GM12873 (cell line): Measurements from ENCODE around the gene SIRT7.

Experiments
- TF ChIP-seq, protein P1 (sequence below): IDR thresholded peaks from 2 replicates; pipeline ENCODE4 v1.5.1; 2012; ENCODE audit warnings: low read depth, mild to moderate bottlenecking, moderate library complexity, low read length, control low read depth; ENCODE audit not compliant: insufficient read depth; ENCODE audit errors: missing control alignments

Gene SIRT7

DNA sequence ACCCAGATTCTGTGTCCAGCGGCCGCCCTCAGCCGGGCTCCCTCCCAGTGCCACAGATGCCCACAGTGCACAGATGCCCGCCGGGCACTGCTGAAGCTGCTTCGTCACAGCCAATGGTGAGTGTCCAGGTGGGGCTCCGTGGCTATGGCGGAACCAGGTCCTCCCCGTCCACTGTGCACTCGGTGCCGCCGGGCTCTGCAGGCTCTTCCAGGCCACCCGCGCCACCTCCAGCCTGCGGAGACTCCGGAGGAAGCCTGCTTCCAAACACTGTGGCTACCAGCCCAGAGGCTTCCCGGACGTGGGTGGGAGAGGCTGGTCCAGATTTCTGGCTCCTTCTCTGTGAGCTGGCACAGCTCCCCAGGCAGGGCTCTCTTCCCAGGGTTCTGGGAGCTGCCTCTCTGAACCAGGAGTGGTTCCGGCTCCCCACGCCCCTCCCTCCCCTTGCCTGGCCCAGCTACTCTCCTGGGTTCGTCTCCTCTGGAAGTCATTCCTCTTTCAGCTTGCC, 22.0 kb upstream of the SIRT7 start:
- TF ChIP-seq, protein P1, sequence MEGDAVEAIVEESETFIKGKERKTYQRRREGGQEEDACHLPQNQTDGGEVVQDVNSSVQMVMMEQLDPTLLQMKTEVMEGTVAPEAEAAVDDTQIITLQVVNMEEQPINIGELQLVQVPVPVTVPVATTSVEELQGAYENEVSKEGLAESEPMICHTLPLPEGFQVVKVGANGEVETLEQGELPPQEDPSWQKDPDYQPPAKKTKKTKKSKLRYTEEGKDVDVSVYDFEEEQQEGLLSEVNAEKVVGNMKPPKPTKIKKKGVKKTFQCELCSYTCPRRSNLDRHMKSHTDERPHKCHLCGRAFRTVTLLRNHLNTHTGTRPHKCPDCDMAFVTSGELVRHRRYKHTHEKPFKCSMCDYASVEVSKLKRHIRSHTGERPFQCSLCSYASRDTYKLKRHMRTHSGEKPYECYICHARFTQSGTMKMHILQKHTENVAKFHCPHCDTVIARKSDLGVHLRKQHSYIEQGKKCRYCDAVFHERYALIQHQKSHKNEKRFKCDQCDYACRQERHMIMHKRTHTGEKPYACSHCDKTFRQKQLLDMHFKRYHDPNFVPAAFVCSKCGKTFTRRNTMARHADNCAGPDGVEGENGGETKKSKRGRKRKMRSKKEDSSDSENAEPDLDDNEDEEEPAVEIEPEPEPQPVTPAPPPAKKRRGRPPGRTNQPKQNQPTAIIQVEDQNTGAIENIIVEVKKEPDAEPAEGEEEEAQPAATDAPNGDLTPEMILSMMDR: no peak

DNA sequence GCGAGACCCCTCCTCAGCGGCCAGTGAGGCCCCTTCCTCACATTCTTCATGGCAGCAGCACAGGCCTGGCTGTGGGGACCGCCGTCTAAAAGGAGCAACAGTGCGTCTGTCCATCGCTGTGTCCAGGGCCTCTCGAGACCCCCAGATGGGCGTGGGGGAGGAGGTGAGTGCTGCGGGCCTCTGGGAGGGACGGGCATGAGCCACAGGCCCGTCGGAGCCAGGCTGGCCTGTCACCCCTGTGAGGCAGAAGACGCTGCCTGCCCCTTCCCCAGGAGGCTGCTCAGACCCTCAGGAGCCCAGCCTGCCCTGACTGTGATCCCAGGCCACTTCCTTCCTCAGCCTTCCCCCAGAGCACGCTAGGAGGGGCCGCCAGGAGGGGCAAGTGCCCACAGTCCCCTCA, 21.2 kb upstream of the SIRT7 start:
- TF ChIP-seq, protein P1: no peak

DNA sequence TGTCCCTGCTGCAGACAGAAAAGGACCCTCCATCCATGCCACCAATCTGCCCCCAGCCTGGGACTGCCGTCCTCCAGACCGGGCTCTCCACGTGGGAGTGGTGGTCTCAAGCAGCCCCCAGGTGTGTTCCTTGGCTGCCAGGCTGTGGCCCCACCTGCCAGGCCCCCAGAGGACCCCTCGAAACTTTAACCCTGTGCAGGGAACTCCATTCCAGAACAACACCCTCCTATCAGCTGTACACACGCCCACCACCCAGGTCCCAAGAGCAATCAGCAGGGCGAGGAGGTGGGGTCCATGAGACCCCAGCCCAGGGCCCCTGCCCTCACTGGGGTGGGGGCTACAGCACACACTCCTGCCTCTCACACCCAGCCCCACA, 17.7 kb upstream of the SIRT7 start:
- TF ChIP-seq, protein P1: no peak

DNA sequence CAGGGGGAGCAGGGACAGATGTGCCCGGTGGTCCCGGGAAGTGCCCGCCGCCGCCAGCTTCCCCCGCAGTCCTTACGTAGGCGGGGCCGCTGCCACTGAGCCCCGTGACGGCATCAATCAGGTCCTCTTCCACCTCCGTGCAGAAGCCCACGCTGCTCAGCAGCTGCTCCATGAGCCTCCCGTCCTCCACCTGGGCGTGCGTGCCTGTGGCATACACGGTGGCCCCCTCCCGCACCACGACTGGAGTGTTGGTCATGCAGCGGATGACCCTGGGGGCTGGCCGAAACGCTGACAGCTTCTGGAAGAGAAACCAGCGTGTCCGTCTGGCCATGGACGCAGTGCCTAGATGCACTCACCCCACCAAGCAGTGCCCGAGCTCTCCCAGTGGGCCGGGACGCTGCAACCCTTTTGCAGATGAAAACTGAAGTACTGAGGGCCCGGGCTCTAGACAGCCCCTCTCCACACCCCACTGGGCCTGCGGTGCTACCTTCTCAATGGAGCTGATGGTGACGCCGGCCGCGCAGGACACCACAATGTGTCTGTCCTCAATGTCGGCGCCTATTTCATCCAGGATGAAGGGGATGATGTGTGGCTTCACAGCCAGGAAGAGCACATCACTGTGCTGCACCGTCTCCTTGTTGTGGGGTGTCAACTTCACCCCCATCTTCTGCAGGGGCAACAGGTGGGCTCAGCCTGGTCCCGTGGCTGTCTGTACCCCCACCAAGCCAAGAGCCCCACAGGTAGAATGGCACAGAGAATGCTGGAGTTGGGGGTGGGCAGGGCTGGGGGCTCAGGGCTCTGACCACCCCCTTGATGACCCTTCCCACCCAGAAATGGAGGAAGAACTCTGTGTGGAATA, 17.1 kb upstream of the SIRT7 start:
- TF ChIP-seq, protein P1: no peak

DNA sequence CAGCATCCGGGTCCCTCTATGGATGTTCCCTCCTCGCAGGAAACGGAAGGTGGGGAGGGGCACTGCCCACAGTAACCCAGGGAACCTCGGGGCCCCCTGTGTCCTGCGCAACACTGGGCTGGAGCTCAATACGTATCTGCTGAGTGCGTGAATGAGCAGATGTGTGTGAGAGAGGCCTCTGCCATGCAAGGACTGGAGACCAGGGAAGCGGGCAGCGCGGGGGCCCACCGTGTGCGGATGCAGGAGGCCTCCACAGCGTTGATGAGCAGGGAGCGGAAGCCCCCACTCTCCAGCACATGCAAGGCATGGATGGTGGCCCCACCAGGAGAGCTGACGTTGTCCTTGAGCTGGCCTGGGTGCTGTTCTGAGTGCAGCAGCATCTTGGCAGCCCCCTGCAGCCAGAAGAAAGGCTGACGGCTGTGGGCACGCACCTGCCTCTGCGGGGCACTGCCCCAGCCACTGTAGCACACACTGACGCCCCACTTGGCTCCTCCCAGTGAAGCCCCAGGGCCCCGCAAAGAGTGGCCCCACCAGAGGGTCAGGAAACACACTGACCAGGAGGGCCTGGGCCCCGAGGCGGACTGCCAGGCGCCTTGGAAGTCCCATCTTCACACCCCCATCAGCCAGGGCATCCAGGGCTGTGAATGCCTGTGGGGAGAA, 16.3 kb upstream of the SIRT7 start:
- TF ChIP-seq, protein P1: no peak

DNA sequence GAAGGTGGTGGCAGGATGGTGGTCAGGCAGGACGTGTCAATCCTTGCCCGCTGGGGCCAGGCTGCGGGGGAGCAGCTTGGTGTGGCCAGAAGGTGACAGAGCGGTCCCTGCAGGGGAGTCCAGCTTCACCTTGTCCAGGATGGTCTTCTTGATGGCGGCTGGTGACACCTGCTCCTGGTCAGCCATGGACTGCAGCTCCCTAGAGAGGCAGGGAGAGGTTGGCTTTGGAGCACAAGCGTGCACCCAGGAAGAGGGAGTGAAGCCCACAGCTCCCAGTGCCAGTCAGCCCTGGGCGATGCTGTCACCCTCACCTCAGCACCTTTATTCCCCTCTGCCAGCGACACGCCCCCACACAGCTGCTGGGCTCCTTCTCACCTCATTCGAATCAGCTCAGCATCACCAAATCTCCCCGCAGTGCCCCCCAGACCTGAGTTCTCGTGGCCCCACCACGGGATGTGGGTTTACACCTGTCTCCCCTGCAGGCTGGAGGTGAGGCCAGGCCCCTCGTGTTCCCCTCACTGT, 15.3 kb upstream of the SIRT7 start:
- TF ChIP-seq, protein P1: no peak

DNA sequence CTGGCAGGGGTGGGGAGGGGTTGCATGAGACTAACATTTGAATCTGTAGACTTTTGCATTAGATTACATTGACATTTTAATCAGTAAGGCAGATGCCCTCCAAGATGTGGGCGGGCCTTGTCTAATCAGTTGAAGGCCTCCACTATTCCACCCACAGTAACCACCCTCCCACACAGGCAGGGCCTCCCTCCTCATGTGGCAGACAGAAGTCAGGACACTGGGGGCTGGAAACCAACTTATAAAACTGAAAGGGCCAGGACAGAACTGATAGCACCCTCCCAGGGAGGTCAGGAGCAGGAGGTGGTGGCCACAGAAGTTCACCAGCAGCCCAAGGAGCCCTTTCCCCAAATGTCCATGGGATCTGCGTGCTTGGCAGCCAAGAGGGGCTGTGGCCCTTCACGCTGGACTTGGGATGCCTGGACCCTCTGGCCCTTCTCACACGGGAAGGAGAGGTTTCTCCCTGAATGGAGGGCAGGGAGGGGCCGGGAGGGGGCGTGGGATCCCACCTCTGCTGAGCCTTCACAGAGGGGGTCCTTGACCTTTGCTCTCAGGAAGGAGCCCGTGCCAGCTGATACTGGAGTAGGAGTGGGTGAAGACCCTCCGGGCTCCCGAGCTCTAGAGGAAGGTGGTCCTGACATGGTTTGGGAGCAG, 14.5 kb upstream of the SIRT7 start:
- TF ChIP-seq, protein P1: no peak
